ENCODE measurements around the gene SMLR1. TPM values are rescaled to one million over a fixed set of nuclear protein-coding genes. Genes with fewer than 3 reads are reported as not detected.
"Not testable (repeated sequence)": the region's sequence is repeated elsewhere in the genome, so short reads cannot be mapped to it uniquely, and the experiment has no call there.

Gene SMLR1
- total and polyA plus RNA-seq, 12 donors = not detected

DNA sequence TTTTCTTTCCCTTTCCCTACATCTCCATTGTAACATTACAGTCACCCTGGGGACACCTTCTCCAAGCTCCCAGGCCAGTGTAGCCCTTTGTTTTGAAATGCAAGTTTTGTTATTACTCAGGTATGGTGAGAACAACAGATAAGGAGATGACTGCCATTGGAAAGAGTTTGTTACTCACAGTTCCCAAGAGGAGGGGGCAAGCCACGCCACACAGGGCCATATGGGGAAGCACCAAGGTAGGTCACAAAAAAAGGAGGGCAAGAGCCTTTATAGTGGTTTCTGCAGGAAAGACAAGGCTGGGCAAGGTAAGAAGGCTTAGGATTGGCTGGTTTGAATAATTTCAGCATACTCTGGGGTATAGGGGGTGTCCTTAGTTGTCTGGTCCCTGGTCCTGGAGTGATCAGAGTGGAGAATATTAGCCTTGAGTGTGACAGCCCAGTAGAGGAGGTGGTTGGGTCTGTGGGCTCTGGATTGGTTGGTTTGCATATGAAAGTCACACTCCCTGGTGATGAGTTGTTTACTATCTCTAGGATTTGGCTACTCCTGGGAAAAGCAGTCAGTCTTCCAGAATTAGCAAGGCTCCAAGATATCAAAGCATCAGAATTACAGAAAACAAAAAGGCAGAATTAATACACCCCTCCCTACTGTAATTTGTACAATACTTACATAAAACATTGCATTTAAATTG lies 33.1 kb upstream of the SMLR1 start:
- ATAC-seq (no peak), DNase-seq (no peak)
- no peak for TF ChIP-seq CTCF (IDR thresholded peaks at IDR 0.05)
- WGBS, 2 donors = 90 to 94% methylated on average over 1 of the region's 1 CpG
- intact Hi-C loops (cut with DNase I) = no loop called here
- H3K4me1 ChIP-seq = peaks cover 0 to 20% (median 4%) of the 10 kb centered on the region in 9 donors
- peaks cover 0 to 12% (median 3%) of the 10 kb centered on the region in 11 donors for H3K9me3 ChIP-seq
- no peaks in the 10 kb centered on the region for H3K27me3 ChIP-seq
- no peak overlapping the region for H3K27ac ChIP-seq
- H3K36me3 ChIP-seq = no peaks in the 10 kb centered on the region
- no peak overlapping the region for H3K4me3 ChIP-seq

DNA sequence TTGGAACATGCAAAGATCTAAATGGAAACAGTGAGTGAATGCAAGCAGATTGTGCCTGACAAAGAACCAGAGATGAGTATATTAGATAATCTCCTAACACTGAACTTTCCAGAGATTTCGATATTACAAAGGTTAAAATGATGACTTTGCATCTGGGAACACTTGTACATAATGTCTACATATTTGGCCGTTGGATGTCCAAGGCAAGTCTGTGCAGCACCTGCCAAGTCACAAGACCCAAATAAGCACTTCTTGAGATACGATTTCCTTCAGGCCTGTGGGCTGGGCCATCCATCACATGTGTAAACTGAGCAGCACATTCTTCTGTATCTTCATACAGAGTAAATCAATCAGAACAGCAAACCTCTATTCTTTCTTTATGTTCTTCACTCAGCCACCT lies 32.5 kb upstream of the SMLR1 start:
- ATAC-seq (no peak), DNase-seq (no peak)
- Histone ChIP-seq H3K36me3 (no peaks in the 10 kb centered on the region), H3K27ac (no peak overlapping the region), H3K27me3 (no peaks in the 10 kb centered on the region), H3K9me3 (peaks cover 0 to 18% (median 5%) of the 10 kb centered on the region in 11 donors), H3K4me3 (no peak overlapping the region), H3K4me1 (peaks cover 0 to 20% (median 4%) of the 10 kb centered on the region in 9 donors)
- WGBS, 2 donors = 47 to 64% methylated on average over 3 of the region's 3 CpGs
- no peak for TF ChIP-seq CTCF (IDR thresholded peaks at IDR 0.05)
- intact Hi-C loops (cut with DNase I) = no loop called here

- peaks cover 0 to 32% (median 13%) of the 10 kb centered on the region in 11 donors for H3K9me3 ChIP-seq
- no peak for TF ChIP-seq CTCF (IDR thresholded peaks at IDR 0.05)
- peak; percentile 51 to 68 (median 54) for ATAC-seq
- DNase-seq = peak in 1 of 2 donors; percentile 47
- no peaks in the 10 kb centered on the region for H3K36me3 ChIP-seq
- no peaks in the 10 kb centered on the region for H3K27me3 ChIP-seq
- no peak overlapping the region for H3K27ac ChIP-seq
- H3K4me3 ChIP-seq = no peak overlapping the region
- intact Hi-C loops (cut with DNase I) = no loop called here
- H3K4me1 ChIP-seq = peaks cover 0 to 20% (median 4%) of the 10 kb centered on the region in 9 donors
Measured at GRCh38 chr6:130796313-130796905, 30.8 kb upstream of the SMLR1 start.

GRCh38 chr6:130797061-130797460 lies 30.1 kb upstream of the SMLR1 start:
- no peak for DNase-seq
- Histone ChIP-seq H3K4me1 (peaks cover 0 to 20% (median 4%) of the 10 kb centered on the region in 9 donors), H3K27me3 (no peaks in the 10 kb centered on the region), H3K9me3 (peaks cover 0 to 32% (median 13%) of the 10 kb centered on the region in 11 donors), H3K4me3 (no peak overlapping the region), H3K36me3 (no peaks in the 10 kb centered on the region), H3K27ac (no peak overlapping the region)
- no peak for TF ChIP-seq CTCF (IDR thresholded peaks at IDR 0.05)
- intact Hi-C loops (cut with DNase I) = no loop called here
- no peak for ATAC-seq
- WGBS, 2 donors = 88 to 89% methylated on average over 2 of the region's 2 CpGs

- H3K4me1 ChIP-seq; H3K36me3 ChIP-seq; ATAC-seq; H3K27me3 ChIP-seq; H3K27ac ChIP-seq; H3K4me3 ChIP-seq; intact Hi-C loops (cut with DNase I); DNase-seq: not testable (repeated sequence)
- 93 to 97% methylated on average over 21 to 33 of the region's 37 CpGs for WGBS, 2 donors
- peaks cover 0 to 32% (median 13%) of the 10 kb centered on the region in 11 donors for H3K9me3 ChIP-seq
Measured at GRCh38 chr6:130801368-130801767, 25.8 kb upstream of the SMLR1 start.
